ENCODE measurements around the gene CRISP1. TPM values are rescaled to one million over a fixed set of nuclear protein-coding genes. Genes with fewer than 3 reads are reported as not detected.
A peak's percentile ranks its signal among the peaks of the same experiment; 100 is the strongest.

Gene CRISP1
- total and polyA plus RNA-seq, 9 of the 15 experiments (the other 6 are each of a cell fraction or from before 2014, with no cell fraction given) = not detected

- TF ChIP-seq PHF8 (IDR thresholded peaks at IDR 0.05; ENCODE audit: borderline replicate concordance, low read length) (no peak), ARID1B (IDR thresholded peaks at IDR 0.05) (peak; percentile 25; the same call in 1 of the 2 replicates), MLLT1 (IDR thresholded peaks at IDR 0.05) (no peak), CBFA2T2 (conservative IDR thresholded peaks at IDR 0.05) (no peak), ZHX1 (conservative IDR thresholded peaks at IDR 0.05; ENCODE audit: low read length) (no peak), THAP12 (CRISPR knock-in tag; IDR thresholded peaks at IDR 0.05) (no peak), SMARCB1 (IDR thresholded peaks at IDR 0.05; ENCODE audit: insufficient read length, low read depth) (no peak), HSF4 (CRISPR knock-in tag; IDR thresholded peaks at IDR 0.05; ENCODE audit: borderline replicate concordance) (no peak), SAFB2 (IDR thresholded peaks at IDR 0.05; ENCODE audit: borderline replicate concordance, low read depth, low read length, severe bottlenecking) (no peak), ZNF655 (CRISPR knock-in tag; IDR thresholded peaks at IDR 0.05) (no peak), JUNB (CRISPR knock-in tag; conservative IDR thresholded peaks at IDR 0.05) (no peak), ZNF3 (CRISPR knock-in tag; IDR thresholded peaks at IDR 0.05) (no peak), BDP1 (IDR thresholded peaks at IDR 0.05; ENCODE audit: insufficient read depth, insufficient read length) (no peak), BRCA1 (IDR thresholded peaks at IDR 0.05) (no peak), BRCA1 (CRISPR knock-in tag; IDR thresholded peaks at IDR 0.05) (no peak), GTF2F1 (IDR thresholded peaks at IDR 0.05; ENCODE audit: low read depth, low read length) (no peak), GATA2 (CRISPR knock-in tag; IDR thresholded peaks at IDR 0.05) (no peak), ZNF431 (CRISPR knock-in tag; IDR thresholded peaks at IDR 0.05) (no peak), JUN (IDR thresholded peaks at IDR 0.05; ENCODE audit: borderline replicate concordance, low read depth, low read length) (peak; percentile 41; the same call in 1 of the 2 replicates), JUN (CRISPR knock-in tag; IDR thresholded peaks at IDR 0.05; ENCODE audit: borderline replicate concordance) (no peak)
These were observed 13.4 kb downstream of the CRISP1 start (continued) for GRCh38 chr6:49852975-49853374.

Data from K562 (cell line).